Mucosa of rectum (tissue), 2 donors: Measurements from ENCODE around the gene DOK6.

Experiments used
- H3K27ac ChIP-seq, 2 donors: one replicate each; pipeline ENCODE4 v1.7.0; 2013; ENCODE audit warnings: inconsistent platforms in 2 of 2, low read depth in 2 of 2, low read length in 2 of 2
- H3K27me3 ChIP-seq, 2 donors: one replicate each; pipeline ENCODE4 v1.7.0; 2013; ENCODE audit warnings: low read length in 2 of 2; ENCODE audit not compliant: control insufficient read depth in 2 of 2, insufficient read depth in 2 of 2
- H3K36me3 ChIP-seq, 2 donors: one replicate each; pipeline ENCODE4 v1.7.0; 2013; ENCODE audit warnings: low read length in 2 of 2; ENCODE audit not compliant: control insufficient read depth in 2 of 2, insufficient read depth in 2 of 2
- H3K4me1 ChIP-seq, 2 donors: one replicate each; pipeline ENCODE4 v1.7.0; 2013; ENCODE audit warnings: low read length in 2 of 2, mild to moderate bottlenecking in 1 of 2; ENCODE audit not compliant: control insufficient read depth in 2 of 2, insufficient read depth in 2 of 2
- H3K4me3 ChIP-seq, 2 donors: one replicate each; pipeline ENCODE4 v1.7.0; 2013; ENCODE audit warnings: low read length in 2 of 2
- H3K9ac ChIP-seq, 2 donors: one replicate each; pipeline ENCODE4 v1.7.0; 2013; ENCODE audit warnings: low read length in 2 of 2, low read depth in 1 of 2, mild to moderate bottlenecking in 1 of 2
- H3K9me3 ChIP-seq, 2 donors: one replicate each; pipeline ENCODE4 v1.7.0; 2013; ENCODE audit warnings: low read length in 2 of 2; ENCODE audit not compliant: control insufficient read depth in 2 of 2
- donor health status: healthy.
- donor health status: Normal muscosa, but diverticular disease.

The DOK6 gene

GRCh38 chr18:69894467-69894866 lies 493.8 kb downstream of the DOK6 start:
- no peak overlapping the region for H3K9ac ChIP-seq
- no peaks in the 10 kb centered on the region for H3K4me1 ChIP-seq
- no peaks in the 10 kb centered on the region for H3K36me3 ChIP-seq
- H3K27ac ChIP-seq: no peak overlapping the region
- H3K4me3 ChIP-seq: no peak overlapping the region
- H3K9me3 ChIP-seq: peaks cover 0 to 1% of the 10 kb centered on the region in 2 donors
- no peaks in the 10 kb centered on the region for H3K27me3 ChIP-seq

- H3K4me1 ChIP-seq: no peaks in the 10 kb centered on the region
- no peak overlapping the region for H3K4me3 ChIP-seq
These were observed 494.7 kb downstream of the DOK6 start for GRCh38 chr18:69895066-69896047.

GRCh38 chr18:69897397-69898108 lies 496.9 kb downstream of the DOK6 start:
- no peaks in the 10 kb centered on the region for H3K4me1 ChIP-seq
- no peak overlapping the region for H3K4me3 ChIP-seq
- no peaks in the 10 kb centered on the region for H3K27me3 ChIP-seq
- no peak overlapping the region for H3K9ac ChIP-seq
- H3K36me3 ChIP-seq: no peaks in the 10 kb centered on the region
- no peak overlapping the region for H3K27ac ChIP-seq
- peaks cover 0 to 1% of the 10 kb centered on the region in 2 donors for H3K9me3 ChIP-seq

More at GRCh38 chr18:69895066-69896047, 494.7 kb downstream of the DOK6 start:
- Histone ChIP-seq H3K9ac (no peak overlapping the region), H3K27ac (no peak overlapping the region), H3K27me3 (no peaks in the 10 kb centered on the region), H3K9me3 (peaks cover 0 to 1% of the 10 kb centered on the region in 2 donors), H3K36me3 (no peaks in the 10 kb centered on the region)

GRCh38 chr18:69898241-69898861 lies 497.7 kb downstream of the DOK6 start:
- no peak overlapping the region for H3K9ac ChIP-seq
- no peaks in the 10 kb centered on the region for H3K27me3 ChIP-seq
- H3K36me3 ChIP-seq: no peaks in the 10 kb centered on the region
- H3K27ac ChIP-seq: no peak overlapping the region
- H3K9me3 ChIP-seq: peaks cover 0 to 1% of the 10 kb centered on the region in 2 donors
- H3K4me3 ChIP-seq: peak overlapping the region in 1 of 2 donors; percentile 3
- no peaks in the 10 kb centered on the region for H3K4me1 ChIP-seq
